GM12865 (cell line): ENCODE data around the gene KLHL6.
"Not testable (repeated sequence)": the region's sequence is repeated elsewhere in the genome, so short reads cannot be mapped to it uniquely, and the experiment has no call there.

ENCODE experiments used
- DNase-seq: peaks from one replicate; pipeline ENCODE4 v3.0.0; 2010; ENCODE audit warnings: low read depth
- H3K4me3 ChIP-seq: 2 replicates; pipeline ENCODE4 v1.5.1; 2011; ENCODE audit warnings: mild to moderate bottlenecking, low read depth, low read length, control low read depth
- TF ChIP-seq, protein P1 (sequence below): IDR thresholded peaks from 2 replicates; pipeline ENCODE4 v1.5.1; 2011; ENCODE audit warnings: low read length, control low read depth, low read depth, inconsistent platforms; ENCODE audit not compliant: insufficient read depth; ENCODE audit errors: missing control alignments

The KLHL6 gene

DNA sequence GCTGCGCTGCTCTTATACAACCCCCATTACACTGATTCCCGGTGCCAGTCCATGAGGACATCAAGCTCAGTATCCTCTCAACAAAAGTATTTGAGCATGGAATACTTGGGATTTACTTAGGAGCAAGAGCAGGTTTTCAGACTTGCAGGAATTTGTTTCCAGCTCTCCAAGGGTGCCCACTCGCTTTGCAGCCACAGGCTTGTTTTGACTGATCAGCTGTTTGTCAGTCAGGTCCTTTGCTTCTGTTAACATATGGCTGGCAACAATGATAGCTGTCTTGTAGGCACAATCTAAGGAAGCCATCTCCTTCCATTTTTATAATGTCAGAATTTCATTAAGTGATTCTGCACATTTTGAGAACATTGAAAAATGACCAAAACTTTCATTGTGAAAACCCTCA is 88.9 kb downstream of the KLHL6 start:
- no peak overlapping the region for H3K4me3 ChIP-seq
- TF ChIP-seq, protein P1, sequence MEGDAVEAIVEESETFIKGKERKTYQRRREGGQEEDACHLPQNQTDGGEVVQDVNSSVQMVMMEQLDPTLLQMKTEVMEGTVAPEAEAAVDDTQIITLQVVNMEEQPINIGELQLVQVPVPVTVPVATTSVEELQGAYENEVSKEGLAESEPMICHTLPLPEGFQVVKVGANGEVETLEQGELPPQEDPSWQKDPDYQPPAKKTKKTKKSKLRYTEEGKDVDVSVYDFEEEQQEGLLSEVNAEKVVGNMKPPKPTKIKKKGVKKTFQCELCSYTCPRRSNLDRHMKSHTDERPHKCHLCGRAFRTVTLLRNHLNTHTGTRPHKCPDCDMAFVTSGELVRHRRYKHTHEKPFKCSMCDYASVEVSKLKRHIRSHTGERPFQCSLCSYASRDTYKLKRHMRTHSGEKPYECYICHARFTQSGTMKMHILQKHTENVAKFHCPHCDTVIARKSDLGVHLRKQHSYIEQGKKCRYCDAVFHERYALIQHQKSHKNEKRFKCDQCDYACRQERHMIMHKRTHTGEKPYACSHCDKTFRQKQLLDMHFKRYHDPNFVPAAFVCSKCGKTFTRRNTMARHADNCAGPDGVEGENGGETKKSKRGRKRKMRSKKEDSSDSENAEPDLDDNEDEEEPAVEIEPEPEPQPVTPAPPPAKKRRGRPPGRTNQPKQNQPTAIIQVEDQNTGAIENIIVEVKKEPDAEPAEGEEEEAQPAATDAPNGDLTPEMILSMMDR, result no peak
- no peak for DNase-seq

DNA sequence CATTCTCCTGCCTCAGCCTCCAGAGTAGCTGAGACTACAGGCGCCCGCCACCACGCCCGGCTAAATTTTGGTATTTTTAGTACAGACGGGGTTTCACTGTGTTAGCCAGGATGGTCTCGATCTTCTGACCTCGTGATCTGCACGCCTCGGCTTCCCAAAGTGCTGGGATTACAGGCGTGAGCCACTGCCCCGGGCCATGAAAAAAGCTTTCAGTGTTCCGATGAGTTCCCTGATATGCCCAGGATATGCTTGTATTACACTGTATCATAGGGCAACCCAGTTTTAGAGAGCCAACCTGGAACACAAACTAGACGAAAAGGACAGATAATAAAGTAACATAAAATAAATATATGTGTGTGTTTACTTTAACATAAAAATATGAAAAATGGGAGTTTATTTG is 89.8 kb downstream of the KLHL6 start:
- H3K4me3 ChIP-seq, DNase-seq: not testable (repeated sequence)

DNA sequence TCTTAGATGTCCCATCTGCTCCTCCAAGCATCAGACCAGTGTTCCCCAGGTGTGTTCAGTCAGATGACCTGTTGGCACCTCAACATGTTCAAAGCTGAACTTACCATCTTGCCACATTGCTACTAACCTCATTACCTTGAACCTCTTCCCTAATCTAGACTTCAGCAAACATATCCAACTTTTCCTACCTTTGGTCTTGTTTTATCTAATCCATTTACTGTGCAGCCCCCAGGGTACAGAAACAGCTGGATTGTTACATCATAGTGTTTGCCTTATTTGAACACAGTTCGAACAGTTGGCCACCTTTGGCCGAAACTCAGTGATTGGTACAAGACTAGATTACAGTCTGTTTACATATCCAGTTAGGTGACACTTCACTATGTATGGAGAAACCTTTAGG is 91.0 kb downstream of the KLHL6 start:
- TF ChIP-seq, protein P1, result no peak
- H3K4me3 ChIP-seq, result no peak overlapping the region
- DNase-seq, result no peak

DNA sequence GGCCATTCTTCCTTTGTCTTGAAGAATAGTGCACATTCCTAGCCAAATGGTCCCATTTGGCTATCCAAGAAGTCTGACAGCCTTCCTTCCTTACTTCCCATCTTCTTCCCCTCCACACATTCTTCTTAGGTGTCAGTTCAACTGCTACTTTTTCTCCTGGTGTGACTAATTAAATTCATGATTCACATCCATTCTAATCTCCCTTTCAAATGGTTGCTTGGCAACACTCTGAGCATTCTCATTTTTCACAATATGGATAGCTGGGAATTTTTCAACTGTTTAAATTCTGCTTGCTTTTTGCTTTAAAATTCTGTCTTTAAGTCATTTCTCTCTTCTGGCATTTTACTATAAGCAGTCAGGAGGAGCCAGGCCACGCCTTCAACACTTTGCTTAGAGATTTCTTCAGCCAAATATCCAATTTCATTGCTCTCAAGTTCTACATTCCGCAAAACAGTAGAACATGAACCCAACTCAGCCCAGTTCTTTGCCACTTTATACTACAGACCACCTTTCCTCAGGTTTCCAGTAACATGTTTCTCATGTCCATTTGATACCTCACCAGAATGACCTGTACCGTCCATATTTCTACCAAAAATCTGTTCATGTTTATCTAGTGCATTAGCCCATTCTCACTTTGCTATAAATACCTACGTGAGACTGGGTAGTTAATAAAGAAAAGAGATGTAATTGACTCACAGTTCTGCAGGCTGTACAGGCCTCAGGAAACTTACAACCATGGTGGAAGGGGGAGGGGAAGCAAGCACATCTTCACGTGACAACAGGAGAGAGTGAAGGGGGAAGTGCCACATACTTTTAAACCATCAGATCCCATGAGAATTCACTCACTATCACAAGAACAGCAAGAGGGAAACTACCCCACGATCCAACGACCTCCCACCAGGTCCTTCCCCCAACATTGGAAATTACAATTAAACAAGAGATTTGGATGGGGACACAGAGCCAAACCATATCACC is 95.1 kb downstream of the KLHL6 start:
- TF ChIP-seq, protein P1, result no peak
- DNase-seq, result no peak

DNA sequence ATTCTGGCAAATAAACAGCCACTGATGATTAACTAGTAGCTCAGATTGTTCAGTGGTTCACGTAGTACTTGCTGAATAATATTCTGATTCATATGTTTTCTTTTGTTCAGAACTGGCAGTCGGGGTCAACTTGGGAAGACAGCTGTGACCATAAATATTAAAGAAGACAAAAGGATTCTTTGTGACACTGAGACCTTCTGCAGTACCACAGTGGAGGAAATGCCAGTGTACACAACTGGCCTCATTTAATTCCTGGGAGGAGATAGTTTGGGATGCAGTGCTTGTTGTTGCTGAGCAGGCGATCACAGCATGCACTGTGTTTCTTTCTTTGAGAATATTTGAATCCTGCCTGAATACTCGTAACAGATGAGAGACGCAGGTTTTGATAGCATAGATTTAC is 100.4 kb downstream of the KLHL6 start:
- H3K4me3 ChIP-seq, result no peak overlapping the region
- TF ChIP-seq, protein P1, result no peak
- no peak for DNase-seq

More for the DNA sequence above, 95.1 kb downstream of the KLHL6 start:
- no peak overlapping the region for H3K4me3 ChIP-seq

DNA sequence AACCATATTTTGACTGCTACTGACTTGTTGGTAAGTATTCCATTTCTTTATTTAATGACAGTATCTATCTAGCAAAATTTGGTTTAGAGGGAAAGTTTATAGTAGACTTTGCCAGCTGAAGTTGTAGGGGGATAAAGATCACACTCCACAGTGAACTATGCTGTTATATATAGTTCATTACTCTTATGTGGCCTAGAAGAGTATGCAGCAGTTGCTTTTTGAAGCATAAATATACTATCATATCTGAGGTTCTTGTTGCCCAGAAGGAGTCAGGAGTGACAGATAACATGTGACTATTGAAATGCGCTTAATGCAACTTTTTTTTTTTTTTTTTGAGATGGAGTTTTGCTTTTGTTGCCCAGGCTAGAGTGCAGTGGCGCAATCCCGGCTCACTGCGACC is 101.4 kb downstream of the KLHL6 start:
- TF ChIP-seq, protein P1, result no peak
- DNase-seq, result no peak
- no peak overlapping the region for H3K4me3 ChIP-seq

DNA sequence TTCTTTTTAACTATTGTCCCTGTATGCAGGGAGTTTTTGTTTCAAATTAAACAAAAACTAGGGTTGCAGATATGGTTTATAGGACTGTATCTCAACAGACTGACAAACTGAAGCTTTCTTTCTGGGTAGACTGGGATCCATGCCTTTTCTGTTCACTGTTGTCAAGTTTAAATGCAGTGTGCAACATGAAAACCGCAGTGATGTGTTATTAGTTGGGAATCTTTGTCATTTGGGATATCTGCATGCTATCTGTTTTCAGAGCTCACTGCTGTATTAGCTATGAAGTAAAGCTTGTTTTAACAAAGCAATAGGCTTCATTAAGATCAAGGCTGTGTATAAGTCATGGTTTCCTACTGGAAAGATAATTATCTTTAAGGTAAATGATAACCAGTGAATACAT is 105.7 kb downstream of the KLHL6 start:
- H3K4me3 ChIP-seq, result no peak overlapping the region
- DNase-seq, result no peak
- TF ChIP-seq, protein P1, result no peak
